ENCODE measurements around the gene CTNNA1. TPM values are rescaled to one million over a fixed set of nuclear protein-coding genes. Genes with fewer than 3 reads are reported as not detected.

The CTNNA1 gene
- total RNA-seq, 1 donor from 2014 or later: 282 TPM

GRCh38 chr5:138954257-138955012 lies 201.2 kb downstream of the CTNNA1 start:
- no peaks in the 10 kb centered on the region for H3K36me3 Mint-ChIP-seq (ENCODE audit: low read depth)

GRCh38 chr5:138955013-138955660 lies 201.9 kb downstream of the CTNNA1 start:
- DNase-seq (ENCODE audit: low read depth, low spot score): no peak
- Mint-ChIP-seq H3K27ac (ENCODE audit: unreplicated experiment) (peak overlapping the region; percentile 36), H3K27me3 (ENCODE audit: low read depth) (peaks cover 17% of the 10 kb centered on the region), H3K4me1 (peaks cover 41% of the 10 kb centered on the region), H3K4me3 (no peak overlapping the region), H3K36me3 (ENCODE audit: low read depth) (no peaks in the 10 kb centered on the region), H3K9me3 (no peaks in the 10 kb centered on the region)
- no peak for TF ChIP-seq CTCF (conservative IDR thresholded peaks at IDR 0.05)

More at GRCh38 chr5:138954257-138955012, 201.2 kb downstream of the CTNNA1 start:
- no peak overlapping the region for H3K4me3 Mint-ChIP-seq
- H3K27ac Mint-ChIP-seq (ENCODE audit: unreplicated experiment): no peak overlapping the region
- peaks cover 12% of the 10 kb centered on the region for H3K27me3 Mint-ChIP-seq (ENCODE audit: low read depth)
- H3K4me1 Mint-ChIP-seq: peaks cover 41% of the 10 kb centered on the region
- no peak for DNase-seq (ENCODE audit: low read depth, low spot score)
- no peaks in the 10 kb centered on the region for H3K9me3 Mint-ChIP-seq
- TF ChIP-seq CTCF (conservative IDR thresholded peaks at IDR 0.05): no peak

GRCh38 chr5:138955671-138956295 lies 202.6 kb downstream of the CTNNA1 start:
- H3K27me3 Mint-ChIP-seq (ENCODE audit: low read depth): peaks cover 20% of the 10 kb centered on the region
- no peak overlapping the region for H3K4me3 Mint-ChIP-seq
- H3K9me3 Mint-ChIP-seq: no peaks in the 10 kb centered on the region
- peaks cover 44% of the 10 kb centered on the region for H3K4me1 Mint-ChIP-seq
- no peak overlapping the region for H3K27ac Mint-ChIP-seq (ENCODE audit: unreplicated experiment)
- DNase-seq (ENCODE audit: low read depth, low spot score): no peak
- no peaks in the 10 kb centered on the region for H3K36me3 Mint-ChIP-seq (ENCODE audit: low read depth)
- TF ChIP-seq CTCF (conservative IDR thresholded peaks at IDR 0.05): no peak

- peaks cover 28% of the 10 kb centered on the region for H3K27me3 Mint-ChIP-seq (ENCODE audit: low read depth)
- no peak overlapping the region for H3K4me3 Mint-ChIP-seq
- TF ChIP-seq CTCF (conservative IDR thresholded peaks at IDR 0.05): no peak
- DNase-seq (ENCODE audit: low read depth, low spot score): no peak
- no peaks in the 10 kb centered on the region for H3K9me3 Mint-ChIP-seq
- no peak overlapping the region for H3K27ac Mint-ChIP-seq (ENCODE audit: unreplicated experiment)
- H3K4me1 Mint-ChIP-seq: peaks cover 54% of the 10 kb centered on the region
- H3K36me3 Mint-ChIP-seq (ENCODE audit: low read depth): no peaks in the 10 kb centered on the region
Measured at GRCh38 chr5:138956801-138957200, 203.6 kb downstream of the CTNNA1 start.

- no peaks in the 10 kb centered on the region for H3K36me3 Mint-ChIP-seq (ENCODE audit: low read depth)
- H3K4me3 Mint-ChIP-seq: no peak overlapping the region
- peaks cover 55% of the 10 kb centered on the region for H3K4me1 Mint-ChIP-seq
- no peak for DNase-seq (ENCODE audit: low read depth, low spot score)
- TF ChIP-seq CTCF (conservative IDR thresholded peaks at IDR 0.05): no peak
- H3K27ac Mint-ChIP-seq (ENCODE audit: unreplicated experiment): no peak overlapping the region
- H3K9me3 Mint-ChIP-seq: no peaks in the 10 kb centered on the region
- H3K27me3 Mint-ChIP-seq (ENCODE audit: low read depth): peaks cover 30% of the 10 kb centered on the region
Measured at GRCh38 chr5:138960145-138960692, 207.0 kb downstream of the CTNNA1 start.
